NCI-H1105 (cell line): ENCODE results near the gene PAPOLB.

Experiments used
- DNase-seq: peaks from one replicate; lab custom pipeline; 2025; lab: John Stamatoyannopoulos, UW

PAPOLB gene

DNA sequence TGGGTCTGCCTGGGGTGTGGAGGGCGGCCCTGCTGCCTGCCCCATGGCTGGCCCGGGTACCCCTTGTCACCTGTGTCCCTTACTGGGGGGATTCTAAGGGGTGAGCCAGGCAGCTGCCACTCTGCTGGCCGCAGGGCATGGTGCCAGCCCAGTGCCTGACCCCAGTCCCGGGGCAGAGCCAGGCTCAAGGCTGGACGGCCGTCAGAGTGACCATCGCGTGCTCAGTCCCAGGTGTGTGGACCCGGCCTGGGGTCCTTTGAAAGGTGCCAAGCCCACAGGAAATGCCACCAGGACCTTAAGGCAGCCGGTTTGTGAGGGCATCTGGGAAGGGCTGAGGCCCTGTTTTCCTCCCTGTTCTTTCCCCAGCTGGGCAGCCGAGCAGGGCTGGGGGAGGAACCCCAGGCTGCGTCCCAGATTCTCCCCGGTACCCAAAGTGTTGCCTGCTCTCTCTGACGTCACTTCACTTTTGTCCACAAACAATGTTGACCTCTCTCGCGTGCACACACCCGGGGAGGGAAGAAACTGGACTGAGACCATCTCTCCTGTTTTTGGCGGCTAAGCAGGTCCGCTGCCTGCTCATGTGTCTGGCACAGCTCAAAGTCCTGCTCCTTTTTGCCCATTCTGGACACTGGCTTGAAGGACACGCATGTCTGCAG is 37.6 kb downstream of the PAPOLB start:
- DNase-seq, result no peak

DNA sequence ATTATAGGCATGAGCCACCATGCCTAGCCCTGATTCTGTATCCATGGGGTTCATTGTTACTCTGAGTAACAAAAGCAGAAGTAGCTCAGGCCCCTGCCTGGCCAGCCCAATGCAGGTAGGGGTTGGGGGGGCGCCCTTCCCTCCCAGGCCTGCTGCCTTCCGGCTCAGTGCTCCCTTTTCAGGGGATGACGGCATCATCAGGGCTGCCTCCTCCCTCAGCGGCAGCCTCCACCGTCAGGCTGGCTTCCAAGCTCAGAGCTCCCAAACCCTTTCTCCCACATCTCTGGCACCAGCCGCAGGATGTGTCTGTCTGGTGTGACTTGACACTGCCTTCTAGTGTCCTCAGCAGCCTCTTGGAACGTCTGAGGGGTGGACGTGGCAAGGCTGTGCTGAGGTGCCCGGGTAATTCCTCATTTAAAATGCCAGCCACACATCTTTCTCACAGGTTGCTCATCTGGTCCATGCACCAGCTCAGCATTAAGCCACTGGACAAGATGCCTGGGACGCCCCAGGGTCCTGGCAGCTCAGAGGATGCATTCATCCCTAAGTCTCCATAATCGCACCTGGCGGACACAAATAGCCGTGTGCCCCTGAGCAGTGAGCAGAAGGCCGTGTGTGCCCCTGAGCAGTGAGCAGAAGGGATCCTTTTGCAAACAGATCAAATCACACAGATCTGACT is 38.2 kb downstream of the PAPOLB start:
- DNase-seq, result no peak

GRCh38 chr7:4822677-4823076 is 39.2 kb downstream of the PAPOLB start:
- DNase-seq, result no peak

- DNase-seq, result no peak
Observed at GRCh38 chr7:4820967-4821471, 40.8 kb downstream of the PAPOLB start.

DNA sequence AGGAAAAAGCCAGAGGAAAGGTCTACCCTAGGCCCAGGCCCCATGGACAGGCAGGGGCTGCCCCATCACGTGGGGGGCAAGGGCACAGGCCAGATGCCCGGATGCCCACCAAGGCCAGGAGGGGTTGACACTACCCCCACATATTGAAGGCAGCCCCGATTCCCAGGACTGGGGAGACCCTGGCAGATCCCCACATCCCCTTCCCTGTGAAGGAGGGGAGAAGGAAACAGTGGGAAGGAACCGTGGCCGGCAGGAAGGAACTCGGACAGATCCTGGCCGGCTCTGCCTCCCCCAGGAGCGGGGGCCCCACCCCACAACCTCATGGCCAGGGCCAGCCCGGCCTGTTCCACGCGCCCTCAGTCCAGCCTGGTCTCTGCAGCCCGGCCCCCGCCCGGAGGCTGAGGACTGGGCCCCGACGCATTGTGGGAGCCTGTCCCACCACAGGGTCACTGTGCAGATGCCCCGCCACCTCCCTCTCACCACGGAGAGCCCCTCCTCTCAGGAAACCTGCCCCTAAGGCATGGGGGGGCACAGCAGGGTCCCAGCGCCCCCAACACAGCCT is 41.3 kb downstream of the PAPOLB start:
- DNase-seq, result no peak

GRCh38 chr7:4819560-4820404 is 42.0 kb downstream of the PAPOLB start:
- DNase-seq, result no peak

DNA sequence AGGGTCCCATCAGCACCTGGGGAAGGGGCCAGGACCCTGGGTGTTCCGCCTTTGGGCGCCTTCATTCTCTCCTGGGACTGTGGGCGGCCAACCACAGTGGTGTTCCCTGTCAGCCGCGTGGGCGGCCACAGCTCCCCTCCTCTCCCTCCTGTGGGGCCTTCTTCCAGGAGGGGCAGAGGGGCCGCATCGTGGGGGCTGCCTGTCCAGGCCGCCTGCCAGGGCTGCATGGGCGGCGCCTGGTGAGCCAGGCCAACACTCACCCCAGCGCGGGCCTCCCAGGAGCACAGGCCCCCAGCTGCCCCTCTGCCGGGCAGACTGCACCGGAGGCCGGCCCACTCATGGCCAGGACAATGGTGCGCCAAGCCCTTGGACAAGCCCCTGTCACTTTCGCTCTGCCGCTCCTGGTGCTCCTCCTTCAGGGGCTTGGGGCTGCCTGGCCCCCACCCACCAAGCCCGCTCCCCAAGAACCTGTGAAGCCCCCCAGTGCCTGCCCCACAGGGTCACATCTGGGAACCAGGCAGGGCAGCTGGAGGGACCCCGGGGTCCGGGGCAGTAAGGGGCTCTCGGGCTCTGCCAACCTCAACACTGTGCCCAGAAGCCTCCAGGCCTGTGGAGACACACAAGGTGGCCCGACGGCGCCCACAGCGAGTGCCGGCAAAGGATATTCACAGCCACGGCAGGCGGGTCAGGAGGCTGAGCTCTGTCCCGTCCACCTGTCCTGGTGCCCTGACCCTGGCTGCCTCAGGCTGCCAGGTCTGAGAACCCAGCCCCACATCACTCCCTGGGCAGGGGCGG is 43.6 kb downstream of the PAPOLB start:
- DNase-seq, result no peak

DNA sequence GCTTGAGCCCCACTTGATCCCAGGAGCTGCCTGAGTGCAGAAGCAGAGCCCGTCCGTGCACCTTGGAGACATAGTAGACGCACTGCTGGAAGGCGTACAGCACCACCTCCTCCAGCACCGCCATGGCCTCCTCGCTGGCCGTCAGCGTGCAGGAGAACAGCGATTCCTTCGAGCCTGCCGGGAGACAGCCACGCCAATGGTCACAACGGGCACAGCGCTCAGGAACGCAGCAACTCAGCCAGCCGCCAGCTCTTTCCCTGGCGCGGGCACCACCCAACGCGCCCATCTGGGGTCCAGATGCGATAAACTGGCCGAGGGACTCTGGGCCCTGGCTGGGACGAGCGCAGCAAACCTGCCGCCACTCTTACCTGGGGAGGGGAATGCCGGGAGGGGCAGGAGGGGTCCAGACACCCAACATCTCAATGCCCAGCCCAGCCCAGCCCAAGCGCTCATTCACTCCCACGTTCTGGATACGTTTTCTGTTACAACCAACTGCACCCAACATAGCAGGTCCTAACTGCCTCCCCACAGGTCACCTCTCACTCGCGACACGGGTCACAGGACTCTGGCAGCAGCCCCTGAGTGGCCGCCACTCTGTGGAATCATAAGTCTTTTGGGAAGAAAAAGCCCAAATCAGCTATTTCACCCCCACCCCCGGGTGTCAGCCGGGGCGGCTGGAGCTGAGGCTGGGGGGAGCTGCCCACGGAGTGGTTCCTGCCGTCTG is 44.5 kb downstream of the PAPOLB start:
- no peak for DNase-seq

GRCh38 chr7:4816419-4817080 is 45.3 kb downstream of the PAPOLB start:
- no peak for DNase-seq

- DNase-seq, result no peak
Observed at GRCh38 chr7:4815609-4816418, 46.0 kb downstream of the PAPOLB start.

DNA sequence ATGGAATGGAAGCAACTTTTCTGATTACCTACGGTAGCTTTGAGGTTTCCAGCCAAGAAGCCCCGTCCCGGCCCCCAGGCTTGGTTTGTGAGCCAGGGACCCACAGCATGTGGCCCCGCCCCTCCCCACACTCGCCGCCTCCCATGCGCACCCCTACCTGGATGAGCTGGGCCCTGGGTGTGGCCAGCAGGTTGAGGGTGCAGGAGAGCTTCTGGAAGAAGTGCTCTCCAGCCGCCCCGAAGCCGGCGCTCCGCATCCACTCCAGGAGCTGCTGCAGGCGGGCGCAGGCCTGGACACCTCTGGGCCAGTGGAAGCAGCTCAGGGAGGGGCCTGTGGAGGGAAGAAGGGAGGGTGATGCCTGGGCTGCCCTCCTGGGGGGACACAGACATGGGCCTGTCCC is 46.7 kb downstream of the PAPOLB start:
- DNase-seq, result no peak

- DNase-seq, result no peak
Observed at GRCh38 chr7:4814433-4814832, 47.4 kb downstream of the PAPOLB start.

DNA sequence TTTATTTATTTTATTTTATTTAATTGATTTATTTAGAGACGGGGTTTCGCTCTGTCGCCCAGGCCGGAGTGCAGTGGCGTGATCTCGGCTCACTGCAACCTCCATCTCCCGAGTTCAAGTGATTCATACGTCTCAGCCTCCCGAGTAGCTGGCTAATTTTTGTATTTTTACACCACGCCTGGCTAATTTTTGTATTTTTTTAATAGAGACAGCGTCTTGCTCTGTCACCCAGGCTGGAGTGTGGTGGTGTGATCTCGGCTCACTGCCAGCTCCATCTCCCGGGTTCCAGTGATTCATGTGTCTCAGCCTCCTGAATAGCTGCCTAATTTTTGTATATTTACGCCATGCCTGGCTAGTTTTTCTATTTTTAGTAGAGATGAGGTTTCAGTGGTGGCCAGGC is 52.2 kb downstream of the PAPOLB start:
- DNase-seq, result no peak

DNA sequence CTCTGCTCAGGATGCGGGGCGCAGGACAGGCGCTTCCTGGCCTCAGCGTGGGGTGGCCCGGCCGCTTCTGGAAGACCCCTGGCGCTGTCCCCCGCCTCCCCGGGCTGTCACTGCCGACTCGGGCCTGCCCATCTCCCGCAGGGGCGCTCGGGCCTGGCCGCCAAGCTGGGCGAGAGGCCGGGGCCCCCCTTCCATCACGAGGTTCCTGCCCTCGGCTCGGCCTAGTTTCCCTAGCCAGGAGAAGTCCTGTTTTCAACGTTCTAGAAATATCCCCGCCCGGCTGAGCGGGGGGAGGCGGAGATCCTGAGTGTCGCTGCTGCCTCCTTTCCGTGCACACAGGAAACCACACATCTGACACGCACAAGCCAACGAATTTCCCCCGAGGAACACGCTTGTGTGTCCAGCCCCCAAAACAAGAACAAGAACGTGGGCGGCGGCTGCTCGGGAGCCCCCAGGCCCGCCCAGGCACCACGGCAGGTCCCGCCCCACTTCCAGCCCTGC is 52.7 kb downstream of the PAPOLB start:
- DNase-seq, result no peak

DNA sequence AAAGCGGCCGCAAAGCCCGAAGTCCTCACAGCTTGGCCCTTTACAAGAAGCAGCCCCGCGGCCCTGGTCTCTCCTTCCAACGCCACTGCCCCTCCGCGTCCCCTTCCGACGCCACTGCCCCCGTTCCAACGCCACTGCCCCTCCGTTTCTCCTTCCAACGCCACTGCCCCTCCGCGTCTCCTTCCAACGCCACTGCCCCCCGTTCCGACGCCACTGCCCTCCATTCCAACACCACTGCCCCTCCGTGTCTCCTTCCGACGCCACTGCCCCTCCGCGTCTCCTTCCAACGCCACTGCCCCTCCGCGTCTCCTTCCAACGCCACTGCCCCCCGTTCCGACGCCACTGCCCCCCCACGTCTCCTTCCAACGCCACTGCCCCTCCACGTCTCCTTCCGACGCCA is 53.3 kb downstream of the PAPOLB start:
- no peak for DNase-seq

DNA sequence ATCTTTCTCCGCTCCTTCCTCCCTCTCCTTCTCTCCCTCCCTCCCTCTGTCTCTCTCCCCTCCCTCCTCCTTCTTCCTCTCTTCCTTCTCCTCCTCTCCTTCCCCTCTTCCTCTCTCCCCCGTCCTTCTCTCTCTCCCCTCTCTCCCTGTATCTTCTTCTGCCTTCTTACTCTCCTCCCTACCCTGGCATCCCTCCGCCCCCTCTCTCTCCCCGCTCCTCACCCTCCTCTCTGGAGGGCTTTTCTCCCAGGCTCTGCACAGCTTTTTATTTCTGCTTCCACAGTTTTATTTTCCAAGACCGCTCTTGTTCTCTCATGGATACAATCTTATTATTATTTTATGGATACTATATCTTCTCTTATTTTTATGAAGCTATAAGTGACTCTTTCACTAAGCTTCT is 53.8 kb downstream of the PAPOLB start:
- DNase-seq, result no peak
